Stomach (tissue), 19 donors: ENCODE data around the gene STX4. TPM values are rescaled to one million over a fixed set of nuclear protein-coding genes. Genes with fewer than 3 reads are reported as not detected.

Experiments
- DNase-seq, 2 donors: peaks; one replicate each; pipeline versions ENCODE4 v3.0.0 to v3.0.0-alpha.2; 2013 to 2019
- H3K27ac ChIP-seq, 5 donors: fragments of 200-600 bp in 4 of 5; sonication (generic) in 4 of 5; one replicate each; pipeline ENCODE4 v1.5.1; 2013 to 2019; ENCODE audit warnings: mild to moderate bottlenecking in 1 of 5, moderate library complexity in 1 of 5
- H3K27me3 ChIP-seq, 3 donors: fragments of 200-600 bp; sonication (generic); one replicate each; pipeline ENCODE4 v1.5.1; 2017 to 2019; ENCODE audit warnings: mixed run types in 1 of 3
- H3K36me3 ChIP-seq, 4 donors: fragments of 200-600 bp; sonication (generic); 1 replicate in 3 of 4; 2 replicates in 1 of 4; pipeline ENCODE4 v1.5.1; 2016 to 2019
- H3K4me1 ChIP-seq, 4 donors: fragments of 200-600 bp; sonication (generic); one replicate each; pipeline ENCODE4 v1.5.1; 2016 to 2019
- H3K4me3 ChIP-seq, 4 donors: fragments of 200-600 bp; sonication (generic) in 3 of 4; one replicate each; pipeline ENCODE4 v1.5.1; 2016 to 2019; ENCODE audit warnings: mild to moderate bottlenecking in 1 of 4
- H3K9me3 ChIP-seq, 4 donors: fragments of 200-600 bp; sonication (generic); one replicate each; pipeline ENCODE4 v1.5.1; 2016 to 2019
- EP300 ChIP-seq: sonication (generic); formaldehyde crosslinking; IDR thresholded peaks from one replicate; pipeline ENCODE4 v1.6.1; 2017; ENCODE audit warnings: antibody characterized with exemption
- POLR2A ChIP-seq, 4 donors: fragments of 450-650 bp; IDR thresholded peaks; one replicate each; pipeline ENCODE4 v1.6.1; 2016; ENCODE audit warnings: antibody characterized with exemption in 4 of 4, control low read depth in 2 of 4, mild to moderate bottlenecking in 1 of 4, moderate library complexity in 1 of 4
- POLR2AphosphoS5 ChIP-seq, 3 donors: sonication (generic); formaldehyde crosslinking; IDR thresholded peaks; one replicate each; pipeline ENCODE4 v1.6.1; 2016; ENCODE audit warnings: antibody characterized with exemption in 3 of 3
- WGBS, 5 donors: extraction: QIAGEN DNeasy Blood & Tissue Kit in 3 of 5; methylation state at CpG; one replicate each; pipeline versions ENCODE4 v1.1.5 to v1.1.7; 2013 to 2018; 5-methylcytosine and 5-hydroxymethylcytosine counted together
- intact Hi-C: fragments of 100-400 bp; cut with DNase I; formaldehyde crosslinking; loops from one replicate; pipeline ENCODE4 v1.15.1; 2023; ENCODE audit warnings: low total_unique reads
- long read RNA-seq, 10 donors: transcript quantifications; one replicate each; lab custom pipeline, GENCODE V29; 2026
- polyA plus RNA-seq, 3 donors: library from polyadenylated mRNA; stranded (reverse); fragments of 200-250 nt; gene quantifications; one replicate each; pipeline ENCODE4 v1.2.3, GENCODE V29; 2013
- total RNA-seq, 5 donors: library from RNA; depleted of rRNA; stranded (reverse); fragments of >200 nt; gene quantifications; one replicate each; pipeline versions ENCODE4 v1.1.0 to v1.2.3, GENCODE V29; 2014 to 2016
- TF ChIP-seq, protein P1 (sequence below), 7 experiments: fragments of 450-650 bp in 4 of 7; fragments of 200-600 bp in 3 of 7; sonication (generic) in 3 of 7; IDR thresholded peaks; one replicate each; pipeline ENCODE4 v1.5.1; 2016 to 2019; ENCODE audit warnings: antibody characterized with exemption in 7 of 7, control low read depth in 2 of 7, mild to moderate bottlenecking in 1 of 7
- donor health status: healthy with polysubstance abuse.
- donor health status: Bipolar disorder and iron deficiency.
- donor health status: healthy.

The STX4 gene
- total RNA-seq, result 100 to 1,000 TPM in 2 of 5 donors, 10 to 100 TPM in 3; 13.8 to 254 (median 60.0) TPM
- polyA plus RNA-seq, result 10 to 100 TPM; 59.3 to 73.9 (median 60.4) TPM
- long read RNA-seq, donor 1, partial matches to known transcripts, result 0 of 7 reads
- long read RNA-seq, donor 1, other reads (novel, unspliced or antisense), result 0 of 7 reads
- long read RNA-seq, donor 2, transcript STX4-217 (4 exons, 649 nt), result minor isoform, 5 of 24 reads
- long read RNA-seq, donor 2, transcript STX4-201 (11 exons, 1,481 nt), result major isoform, 11 of 24 reads
- long read RNA-seq, donor 2, partial matches to known transcripts, result 7 of 24 reads
- long read RNA-seq, donor 2, other reads (novel, unspliced or antisense), result 0 of 24 reads
- long read RNA-seq, donor 3, partial matches to known transcripts, result 0 of 3 reads
- long read RNA-seq, donor 3, other reads (novel, unspliced or antisense), result 0 of 3 reads
- long read RNA-seq, donor 4, partial matches to known transcripts, result 0 of 1 reads
- long read RNA-seq, donor 4, other reads (novel, unspliced or antisense), result 0 of 1 reads
- long read RNA-seq, donor 5, transcript STX4-201 (11 exons, 1,481 nt), result major isoform, 10 of 13 reads
- long read RNA-seq, donor 5, partial matches to known transcripts, result 0 of 13 reads
- long read RNA-seq, donor 5, other reads (novel, unspliced or antisense), result 0 of 13 reads
- long read RNA-seq, donor 6, transcript STX4-201 (11 exons, 1,481 nt), result major isoform, 19 of 64 reads
- long read RNA-seq, donor 6, partial matches to known transcripts, result 37 of 64 reads
- long read RNA-seq, donor 6, other reads (novel, unspliced or antisense), result 0 of 64 reads
- long read RNA-seq, donor 7, transcript STX4-201 (11 exons, 1,481 nt), result major isoform, 9 of 20 reads
- long read RNA-seq, donor 7, partial matches to known transcripts, result 10 of 20 reads
- long read RNA-seq, donor 7, other reads (novel, unspliced or antisense), result 0 of 20 reads
- long read RNA-seq, donor 8, transcript STX4-201 (11 exons, 1,481 nt), result major isoform, 5 of 19 reads
- long read RNA-seq, donor 8, partial matches to known transcripts, result 6 of 19 reads
- long read RNA-seq, donor 8, other reads (novel, unspliced or antisense), result 0 of 19 reads
- long read RNA-seq, donor 9, transcript STX4-208 (2 exons, 545 nt), result major isoform, 5 of 10 reads
- long read RNA-seq, donor 9, partial matches to known transcripts, result 0 of 10 reads
- long read RNA-seq, donor 9, other reads (novel, unspliced or antisense), result 0 of 10 reads
- long read RNA-seq, donor 10, partial matches to known transcripts, result 0 of 8 reads
- long read RNA-seq, donor 10, other reads (novel, unspliced or antisense), result 0 of 8 reads

DNA sequence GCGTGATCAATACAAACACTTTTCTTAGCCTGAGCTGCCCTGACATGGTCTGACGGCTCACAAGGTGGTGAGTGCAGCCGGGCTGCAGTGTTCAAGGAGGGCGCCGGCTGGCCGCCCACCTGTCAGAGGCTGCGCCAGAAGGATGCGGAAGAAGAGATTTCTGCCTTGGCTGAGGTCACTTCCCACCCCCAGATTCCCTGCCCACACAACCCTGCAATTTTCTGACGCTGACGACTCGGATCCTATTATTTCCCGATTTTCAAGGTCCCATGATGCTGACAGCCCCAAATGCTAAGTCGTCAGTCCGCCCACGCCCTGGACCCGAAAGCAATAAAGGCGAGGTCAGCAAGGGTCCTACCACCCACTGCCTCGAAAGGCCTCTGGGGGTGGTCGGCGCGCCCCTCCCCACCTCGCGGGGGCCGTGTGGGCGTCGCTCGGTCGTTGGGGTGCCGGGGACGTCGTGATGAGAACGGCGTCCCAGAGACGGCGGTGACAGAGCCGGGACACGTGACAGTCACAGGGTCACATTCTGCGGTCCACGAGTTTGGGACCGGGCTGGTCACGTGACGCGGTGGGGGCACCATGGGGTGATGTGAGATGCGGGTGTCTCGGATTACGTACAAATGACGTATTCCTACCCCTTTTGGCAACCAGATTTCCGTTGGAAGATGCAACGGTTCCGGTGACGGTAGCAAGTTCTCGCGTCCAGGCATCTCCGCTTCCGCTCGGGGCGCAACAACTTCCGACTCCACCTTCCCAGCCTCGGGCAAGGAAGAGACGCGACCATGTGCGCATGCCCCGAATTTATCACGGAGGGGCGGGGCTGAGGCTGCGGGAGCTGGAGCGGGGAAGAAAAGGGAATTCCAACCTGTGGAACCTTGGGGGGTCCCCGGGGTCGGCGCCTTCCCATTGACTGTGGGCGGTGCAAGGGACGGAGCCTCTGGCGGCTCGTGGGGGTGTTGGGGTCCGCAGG, at the start of gene STX4:
Gene STX4, plus strand, starts transcription at position 823 of the 973 bp plus-strand sequence. CDS start 248 bp downstream, outside the sequence.
- Histone ChIP-seq H3K4me1 (peaks cover 5 to 43% (median 24%) of the 10 kb centered on the region in 4 donors), H3K9me3 (no peaks in the 10 kb centered on the region), H3K27ac (peak within 1 kb of the TSS; percentile 86 to 96 (median 92)), H3K36me3 (peaks cover 16 to 35% (median 31%) of the 10 kb centered on the region in 4 donors), H3K4me3 (peak within 1 kb of the TSS; percentile 90 to 99 (median 96)), H3K27me3 (no peaks in the 10 kb centered on the region)
- DNase-seq, result peak; percentile 99
- TF ChIP-seq POLR2AphosphoS5 (IDR thresholded peaks at IDR 0.05) (peak; percentile 71 to 91 (median 77)), POLR2A (IDR thresholded peaks at IDR 0.05) (no peak), EP300 (no peak)
- TF ChIP-seq, protein P1, sequence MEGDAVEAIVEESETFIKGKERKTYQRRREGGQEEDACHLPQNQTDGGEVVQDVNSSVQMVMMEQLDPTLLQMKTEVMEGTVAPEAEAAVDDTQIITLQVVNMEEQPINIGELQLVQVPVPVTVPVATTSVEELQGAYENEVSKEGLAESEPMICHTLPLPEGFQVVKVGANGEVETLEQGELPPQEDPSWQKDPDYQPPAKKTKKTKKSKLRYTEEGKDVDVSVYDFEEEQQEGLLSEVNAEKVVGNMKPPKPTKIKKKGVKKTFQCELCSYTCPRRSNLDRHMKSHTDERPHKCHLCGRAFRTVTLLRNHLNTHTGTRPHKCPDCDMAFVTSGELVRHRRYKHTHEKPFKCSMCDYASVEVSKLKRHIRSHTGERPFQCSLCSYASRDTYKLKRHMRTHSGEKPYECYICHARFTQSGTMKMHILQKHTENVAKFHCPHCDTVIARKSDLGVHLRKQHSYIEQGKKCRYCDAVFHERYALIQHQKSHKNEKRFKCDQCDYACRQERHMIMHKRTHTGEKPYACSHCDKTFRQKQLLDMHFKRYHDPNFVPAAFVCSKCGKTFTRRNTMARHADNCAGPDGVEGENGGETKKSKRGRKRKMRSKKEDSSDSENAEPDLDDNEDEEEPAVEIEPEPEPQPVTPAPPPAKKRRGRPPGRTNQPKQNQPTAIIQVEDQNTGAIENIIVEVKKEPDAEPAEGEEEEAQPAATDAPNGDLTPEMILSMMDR (IDR thresholded peaks at IDR 0.05), result no peak
- 0 to 1% (median 1%) methylated on average over 48 to 75 of the region's 75 CpGs for WGBS, 5 donors
- intact Hi-C loops, result no loop called here

DNA sequence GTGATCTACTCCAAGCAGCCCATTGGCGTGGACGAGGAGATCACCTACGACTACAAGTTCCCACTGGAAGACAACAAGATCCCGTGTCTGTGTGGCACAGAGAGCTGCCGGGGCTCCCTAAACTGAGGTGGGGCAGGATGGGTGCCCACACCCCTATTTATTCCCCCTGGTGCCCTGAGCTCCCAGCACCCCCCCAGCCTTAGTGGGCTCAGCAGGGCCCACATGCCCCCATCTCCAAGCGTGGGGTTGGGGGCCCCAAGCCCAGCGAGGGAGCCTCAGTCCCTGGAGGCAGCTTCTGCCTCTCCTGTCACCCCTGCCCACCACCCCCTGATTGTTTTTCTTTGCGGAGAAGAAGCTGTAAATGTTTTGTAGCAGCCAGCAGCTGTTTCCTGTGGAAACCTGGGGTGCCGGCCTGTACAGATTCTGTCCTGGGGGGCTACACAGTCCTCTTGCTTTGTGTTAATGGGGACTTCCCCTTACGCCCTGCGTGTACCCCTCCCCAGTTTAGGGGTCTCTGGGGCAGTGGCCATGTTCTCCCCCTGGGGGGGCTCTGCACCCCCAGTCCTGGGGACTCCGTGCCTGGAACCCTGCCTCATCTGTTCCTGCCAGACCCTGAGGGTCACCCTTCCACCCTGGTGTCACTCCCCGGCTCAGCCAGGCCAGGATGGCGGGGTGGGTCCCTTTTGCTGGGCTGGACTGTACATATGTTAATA, 49.3 kb upstream of the STX4 start:
- no peak for DNase-seq
- Histone ChIP-seq H3K27me3 (no peaks in the 10 kb centered on the region), H3K4me3 (no peak overlapping the region), H3K4me1 (peaks cover 10 to 16% (median 13%) of the 10 kb centered on the region in 4 donors), H3K27ac (no peak overlapping the region), H3K9me3 (no peaks in the 10 kb centered on the region), H3K36me3 (peaks cover 42 to 76% (median 69%) of the 10 kb centered on the region in 4 donors)
- intact Hi-C loops, result loop anchor here (5.0 kb wide), 1 partner anchor 458 kb away; the partner anchor contains the start of gene ZNF843
- WGBS, 5 donors, result 72 to 85% (median 81%) methylated on average over 10 to 14 of the region's 14 CpGs
- TF ChIP-seq POLR2AphosphoS5 (IDR thresholded peaks at IDR 0.05), result no peak
- no peak for TF ChIP-seq EP300
- no peak for TF ChIP-seq POLR2A (IDR thresholded peaks at IDR 0.05)
- TF ChIP-seq, protein P1 (IDR thresholded peaks at IDR 0.05), result no peak

DNA sequence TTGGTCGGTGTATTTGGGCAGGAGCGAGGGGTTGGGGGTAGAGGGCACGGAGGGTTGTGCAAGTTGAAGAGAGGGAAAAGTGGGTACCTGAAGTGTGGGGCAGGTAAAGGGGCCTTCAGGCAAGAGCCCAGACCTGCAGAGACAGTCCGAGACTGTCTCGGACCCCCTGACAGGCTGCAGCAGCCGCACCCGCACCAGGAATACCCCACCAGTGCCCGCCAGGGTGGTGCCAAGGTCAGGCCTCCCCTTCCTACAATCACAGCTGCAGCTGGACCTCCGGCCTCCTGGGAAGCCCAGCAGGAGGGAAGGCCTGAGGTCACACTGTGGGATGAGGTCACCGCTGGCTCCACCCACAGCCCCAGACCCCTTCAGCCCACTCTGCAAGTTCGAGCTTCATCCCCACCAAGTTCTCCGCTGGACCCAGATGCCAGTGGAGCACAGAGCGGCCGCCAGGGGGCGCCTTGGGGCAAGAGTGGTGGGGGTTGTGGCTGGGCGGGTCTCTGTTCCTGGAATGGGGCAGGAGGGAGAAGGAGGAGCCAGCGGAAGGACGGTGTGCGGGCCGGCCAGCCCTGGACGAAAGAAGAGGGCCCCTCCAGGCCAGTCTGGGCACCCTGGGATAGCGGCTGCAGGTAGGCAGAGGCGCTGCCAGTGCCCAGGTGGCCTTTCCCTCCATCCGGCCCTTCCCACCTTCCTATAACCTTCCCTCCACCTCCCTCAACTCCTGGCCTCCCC, 48.5 kb upstream of the STX4 start, which contains the start of gene HSD3B7:
Gene HSD3B7, plus strand, starts transcription at position 539 of the 732 bp plus-strand sequence. CDS start 452 bp downstream, outside the sequence.
- TF ChIP-seq, protein P1 (IDR thresholded peaks at IDR 0.05), result peak in 5 of 7 experiments; percentile 87 to 96 (median 94)
- TF ChIP-seq POLR2A (IDR thresholded peaks at IDR 0.05) (no peak), POLR2AphosphoS5 (IDR thresholded peaks at IDR 0.05) (peak in 1 of 3 donors; percentile 63), EP300 (no peak)
- Histone ChIP-seq H3K4me1 (peaks cover 10 to 16% (median 13%) of the 10 kb centered on the region in 4 donors), H3K36me3 (peaks cover 34 to 68% (median 61%) of the 10 kb centered on the region in 4 donors), H3K4me3 (peak within 1 kb of the TSS; percentile 47 to 52 (median 48)), H3K9me3 (no peaks in the 10 kb centered on the region), H3K27ac (peak within 1 kb of the TSS; percentile 62 to 80 (median 78)), H3K27me3 (no peaks in the 10 kb centered on the region)
- WGBS, 5 donors, result 25 to 30% (median 26%) methylated on average over 20 to 24 of the region's 24 CpGs
- peak; percentile 91 to 94 for DNase-seq
- intact Hi-C loops, result loop anchor here (5.0 kb wide), 1 partner anchor 457 kb away; the partner anchor contains the start of gene ZNF843
